ENCODE data around the gene LHX8. TPM values are rescaled to one million over a fixed set of nuclear protein-coding genes. Genes with fewer than 3 reads are reported as not detected.
"Not testable (repeated sequence)": the region's sequence is repeated elsewhere in the genome, so short reads cannot be mapped to it uniquely, and the experiment has no call there.

The LHX8 gene
- total RNA-seq, 1 donor from 2014 or later: not detected

DNA sequence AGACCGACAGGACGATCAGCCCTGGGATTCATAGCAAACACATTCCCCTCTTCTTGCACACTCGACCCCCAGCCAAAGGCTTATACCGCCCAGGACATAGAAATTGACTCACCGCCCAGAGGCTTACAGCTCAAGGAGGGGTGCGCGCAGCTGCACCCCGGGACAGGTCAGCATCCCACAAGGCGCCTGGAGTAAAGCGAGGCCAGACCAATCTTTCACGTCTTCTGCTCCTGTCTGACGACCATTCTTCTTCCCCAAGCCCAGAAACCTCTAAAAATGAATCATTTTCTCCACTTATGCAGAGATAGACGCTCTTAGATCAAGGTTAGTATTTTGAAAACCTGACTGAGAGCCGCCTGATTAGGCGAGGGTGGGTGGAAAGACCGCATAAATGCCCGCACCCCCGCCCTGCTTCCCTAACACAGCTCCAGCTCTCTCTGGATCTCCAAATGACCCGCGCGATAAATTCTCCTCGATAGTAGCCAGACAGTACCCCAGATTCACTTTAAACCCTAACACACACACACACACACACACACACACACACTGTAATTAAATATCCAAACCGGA is 1.9 kb upstream of the LHX8 start:
- DNase-seq (ENCODE audit: low spot score): no peak
- intact Hi-C loops (cut with DNase I): no loop called here

DNA sequence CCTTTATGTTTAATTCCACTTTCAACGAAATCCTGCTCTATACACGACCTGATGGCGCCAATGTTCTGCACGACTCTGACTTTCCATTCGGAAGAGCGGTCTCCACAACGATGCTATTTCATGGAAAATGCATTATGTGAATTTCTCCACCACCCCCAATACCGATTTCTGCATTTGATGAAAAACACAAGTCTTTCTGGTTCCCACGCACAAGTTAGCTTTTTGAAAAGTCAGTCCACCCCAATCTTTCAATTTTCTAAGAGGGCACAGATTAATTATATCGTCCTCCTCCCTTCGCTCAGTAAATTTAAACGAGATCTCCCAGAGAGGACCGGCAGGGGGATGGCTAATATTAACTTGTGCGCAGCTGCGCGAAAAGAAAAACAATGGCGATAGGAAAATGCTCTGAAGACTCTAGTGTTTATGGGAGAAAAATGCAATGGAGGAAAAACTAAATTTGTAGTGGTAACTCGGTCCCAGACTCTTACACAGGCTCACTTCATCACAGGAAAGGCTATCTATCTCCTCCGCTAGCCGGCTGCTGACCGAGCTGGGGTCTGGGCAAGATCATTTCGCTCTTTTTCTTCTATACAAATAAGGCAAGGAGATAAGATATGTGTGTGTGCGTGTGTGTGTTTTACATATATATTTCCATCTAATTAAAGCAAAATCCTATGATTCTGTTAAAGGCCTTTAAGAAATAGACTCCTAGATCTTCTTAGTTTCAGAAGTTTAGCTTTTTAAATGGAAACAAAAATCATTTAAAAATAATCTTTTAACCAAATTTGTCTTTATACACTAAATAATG is 1.2 kb upstream of the LHX8 start:
- intact Hi-C loops (cut with DNase I): no loop called here
- DNase-seq (ENCODE audit: low spot score): no peak

DNA sequence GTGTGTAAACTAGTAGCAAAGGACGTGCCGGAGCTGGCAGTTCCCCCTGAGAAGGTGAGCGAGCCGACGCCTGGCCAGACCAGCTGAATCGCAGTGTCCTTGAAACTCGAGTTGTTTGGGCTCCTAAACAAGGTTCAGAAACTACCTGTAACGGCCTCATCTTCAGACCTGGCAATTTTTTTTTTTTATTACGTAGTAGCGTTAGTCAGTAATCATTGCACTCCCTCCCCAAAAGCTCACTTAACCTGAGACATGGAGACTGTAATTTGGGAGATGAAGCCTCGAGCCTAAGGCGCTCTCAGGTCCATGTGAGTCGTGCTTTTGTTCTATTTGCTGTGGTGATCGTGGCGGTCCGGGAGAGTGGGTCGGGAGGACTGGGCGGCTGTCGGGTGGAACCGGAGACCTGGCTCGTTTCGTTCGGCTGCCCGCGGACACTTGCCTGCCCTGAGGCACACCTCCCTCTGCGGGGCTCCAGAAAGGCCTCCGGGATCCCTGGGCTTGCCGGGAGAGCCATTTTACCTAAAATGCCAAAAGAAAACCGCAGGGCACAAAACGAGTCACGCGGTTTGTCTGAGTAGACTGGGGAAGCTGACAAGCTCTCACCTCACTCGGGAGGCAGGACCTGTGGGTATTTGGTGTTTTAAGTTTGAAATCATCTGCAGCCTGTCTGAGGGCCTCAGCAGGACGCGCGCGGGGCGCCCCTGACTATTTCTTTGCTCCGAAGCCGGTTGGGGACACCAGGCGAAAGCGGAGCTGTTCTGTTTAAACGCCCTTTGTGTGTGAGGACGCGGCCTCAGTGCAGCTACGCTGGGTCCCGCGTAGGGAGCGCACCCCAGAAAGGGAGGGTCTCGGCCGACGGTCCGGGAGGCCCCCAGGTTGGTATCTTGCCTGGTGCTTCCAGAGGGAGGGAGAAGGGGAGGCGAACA is 722 bp downstream of the LHX8 start:
- intact Hi-C loops (cut with DNase I): no loop called here
- no peak for DNase-seq (ENCODE audit: low spot score)

DNA sequence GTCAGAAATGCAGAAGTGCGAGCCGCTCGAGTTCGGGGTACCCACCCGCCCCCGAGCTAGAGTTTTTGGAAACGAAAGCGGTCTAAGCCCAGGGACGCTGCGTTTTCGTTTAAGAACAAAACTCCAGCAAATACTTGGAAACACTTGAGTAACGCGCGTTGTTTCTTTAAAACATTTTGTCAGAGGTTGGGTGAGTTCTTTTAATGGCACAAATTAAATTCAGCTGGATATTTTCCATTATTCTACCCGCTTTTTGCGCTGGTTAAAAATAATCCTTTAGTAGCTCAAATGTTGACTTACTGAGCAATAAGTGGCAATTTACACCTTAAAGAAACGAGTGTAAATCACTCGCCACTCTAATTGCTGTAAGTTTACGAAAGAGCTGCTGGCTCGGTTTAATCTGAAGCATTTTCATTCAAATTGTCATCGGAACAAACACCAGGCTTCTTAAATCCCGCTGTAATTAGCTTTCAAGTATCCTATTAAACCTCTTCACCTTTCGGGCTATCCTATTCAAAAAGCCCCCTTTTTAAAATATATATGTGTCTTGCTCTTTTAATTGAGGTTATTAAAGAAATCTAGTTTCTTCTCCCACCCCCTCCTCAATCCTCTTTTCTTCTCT is 1.5 kb downstream of the LHX8 start:
- intact Hi-C loops (cut with DNase I): no loop called here
- no peak for DNase-seq (ENCODE audit: low spot score)

DNA sequence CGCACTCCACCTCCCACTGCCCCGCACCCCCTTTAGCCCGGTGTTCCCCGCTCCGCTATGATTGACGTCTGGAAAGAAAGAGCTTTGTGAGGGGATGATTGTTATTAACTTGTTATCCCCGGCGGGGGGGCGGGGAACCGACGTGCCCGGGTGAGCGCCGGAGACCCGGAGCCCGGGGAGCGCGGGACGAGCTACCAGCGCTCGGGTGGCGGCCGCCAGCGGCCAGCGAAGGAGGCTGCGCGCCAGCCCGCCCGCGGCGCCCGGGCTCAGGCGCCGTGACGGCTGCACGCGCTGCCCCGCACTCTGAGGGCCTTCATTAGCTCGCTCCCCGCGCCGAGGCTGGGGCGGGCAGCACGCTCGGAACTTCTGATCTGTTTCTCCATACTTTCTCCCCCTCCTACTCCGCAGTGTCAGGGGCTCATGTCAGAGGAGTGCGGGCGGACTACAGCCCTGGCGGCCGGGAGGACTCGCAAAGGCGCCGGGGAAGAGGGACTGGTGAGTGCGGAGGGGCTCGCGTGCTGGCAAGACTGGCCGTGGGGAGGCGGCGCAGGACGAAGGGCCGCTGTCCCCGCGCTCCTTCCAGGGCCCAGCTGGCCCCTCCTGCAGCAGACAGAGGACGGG is 2.1 kb downstream of the LHX8 start:
- intact Hi-C loops (cut with DNase I): no loop called here
- no peak for DNase-seq (ENCODE audit: low spot score)

DNA sequence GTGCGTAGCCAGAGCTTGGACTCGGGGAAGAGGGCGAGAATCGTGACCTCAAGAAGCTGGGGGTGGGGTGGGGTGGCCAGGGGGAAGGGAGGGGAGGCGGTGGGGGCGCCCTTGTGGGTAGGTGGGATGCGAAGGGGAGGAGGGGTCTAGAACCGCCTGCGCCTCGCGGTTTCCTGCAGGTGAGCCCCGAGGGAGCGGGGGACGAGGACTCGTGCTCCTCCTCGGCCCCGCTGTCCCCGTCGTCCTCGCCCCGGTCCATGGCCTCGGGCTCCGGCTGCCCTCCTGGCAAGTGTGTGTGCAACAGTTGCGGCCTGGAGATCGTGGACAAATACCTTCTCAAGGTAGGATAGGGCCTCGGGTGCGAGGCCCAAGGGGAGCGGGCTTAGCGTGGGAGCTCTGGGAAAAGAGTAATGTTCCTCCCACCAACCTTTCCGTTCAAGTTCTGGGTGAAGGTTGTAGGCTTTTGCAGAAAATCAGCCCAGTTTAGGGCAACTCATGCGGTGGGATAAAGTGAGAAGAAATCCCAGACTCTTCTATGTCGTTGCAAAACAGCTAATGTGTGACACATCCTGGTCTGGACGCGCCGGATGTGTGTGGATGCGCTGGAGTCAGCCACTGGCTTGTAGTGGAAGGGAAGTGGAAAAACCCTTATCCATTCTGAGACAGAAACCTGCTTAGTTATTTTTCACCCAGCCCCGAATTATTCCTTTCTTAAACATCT is 2.9 kb downstream of the LHX8 start:
- no peak for DNase-seq (ENCODE audit: low spot score)
- intact Hi-C loops (cut with DNase I): no loop called here

DNA sequence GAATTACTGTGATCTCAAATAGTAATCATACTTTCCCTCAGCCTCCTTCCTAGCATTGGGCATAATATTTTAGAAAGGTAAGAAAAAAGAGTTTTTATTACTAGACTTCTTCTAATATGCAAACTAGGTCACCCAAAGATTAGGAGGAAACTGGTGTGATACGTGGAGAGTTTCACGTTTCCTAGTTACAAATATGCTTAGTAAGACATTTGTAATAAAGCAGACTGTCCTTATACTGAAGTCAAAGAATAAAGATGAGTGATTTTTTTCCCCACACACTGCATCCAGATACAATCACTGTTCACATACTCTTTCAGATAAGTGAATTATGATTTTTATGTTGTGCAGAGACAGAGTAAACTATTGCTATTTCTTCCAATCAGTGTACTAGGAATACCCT is 17.9 kb downstream of the LHX8 start:
- intact Hi-C loops (cut with DNase I): loop anchor here (10.0 kb wide), 1 partner anchor 763 kb away; no protein-coding TSS in a partner anchor
- DNase-seq (ENCODE audit: low spot score): no peak

DNA sequence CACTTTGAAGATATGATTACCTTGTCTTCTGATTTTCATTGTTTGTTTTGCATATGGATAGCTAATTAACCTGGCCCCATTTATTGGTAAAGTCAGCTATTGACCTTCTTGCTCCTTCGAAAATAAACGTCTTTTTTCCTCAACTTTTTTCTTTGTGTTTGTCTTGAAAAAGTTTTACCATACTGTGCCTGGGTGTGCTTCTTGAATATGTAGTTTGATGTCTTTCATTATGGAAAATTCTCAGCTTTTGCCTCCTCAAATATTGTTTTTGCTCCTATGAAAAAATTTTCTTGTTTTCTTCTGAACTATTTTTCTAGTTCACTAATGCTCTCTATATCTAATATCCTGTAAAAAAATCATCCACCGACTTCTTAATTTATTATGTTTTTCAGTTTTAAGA is 25.0 kb downstream of the LHX8 start:
- no peak for DNase-seq (ENCODE audit: low spot score)
- intact Hi-C loops (cut with DNase I): loop anchor here (10.0 kb wide), 1 partner anchor 756 kb away; no protein-coding TSS in a partner anchor

DNA sequence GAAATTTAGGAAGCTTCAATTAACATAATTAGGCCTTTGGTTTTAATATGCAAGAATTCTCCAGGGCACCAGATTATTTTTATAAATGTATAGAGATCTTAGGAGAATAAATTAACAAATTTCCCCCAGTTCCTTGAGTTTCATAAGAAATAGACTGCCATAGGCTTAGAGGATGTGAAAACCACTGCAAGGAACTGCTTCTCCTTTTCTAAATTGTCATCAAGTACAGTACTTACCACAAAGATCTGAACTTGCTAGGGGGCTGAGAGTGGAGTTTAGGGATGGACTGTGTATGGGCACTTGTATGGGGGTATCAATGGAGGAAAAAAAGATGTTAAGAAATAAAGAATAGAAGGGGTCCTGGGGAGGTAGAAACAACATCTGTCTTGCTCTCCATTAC is 31.1 kb downstream of the LHX8 start:
- intact Hi-C loops (cut with DNase I): no loop called here
- no peak for DNase-seq (ENCODE audit: low spot score)

DNA sequence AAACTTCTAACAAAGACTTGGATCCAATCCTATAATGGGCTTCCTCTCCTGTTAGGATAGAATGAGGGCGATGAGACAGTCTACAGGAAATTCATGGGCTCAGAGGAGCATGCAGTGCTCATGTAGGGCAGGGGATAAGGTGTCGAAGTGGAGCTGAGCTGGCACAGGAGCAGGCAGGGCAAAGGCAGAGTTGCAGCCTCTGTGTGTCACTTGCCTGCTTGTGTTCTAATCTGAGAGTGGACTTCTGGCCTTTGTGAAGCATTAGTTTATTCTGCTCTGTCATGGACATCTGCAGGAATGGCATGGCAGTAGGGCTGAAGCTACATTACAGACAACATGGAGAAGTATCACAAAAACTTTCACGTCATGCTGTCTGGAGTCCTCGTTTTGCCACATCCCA is 32.6 kb downstream of the LHX8 start:
- no peak for DNase-seq (ENCODE audit: low spot score)
- intact Hi-C loops (cut with DNase I): no loop called here

DNA sequence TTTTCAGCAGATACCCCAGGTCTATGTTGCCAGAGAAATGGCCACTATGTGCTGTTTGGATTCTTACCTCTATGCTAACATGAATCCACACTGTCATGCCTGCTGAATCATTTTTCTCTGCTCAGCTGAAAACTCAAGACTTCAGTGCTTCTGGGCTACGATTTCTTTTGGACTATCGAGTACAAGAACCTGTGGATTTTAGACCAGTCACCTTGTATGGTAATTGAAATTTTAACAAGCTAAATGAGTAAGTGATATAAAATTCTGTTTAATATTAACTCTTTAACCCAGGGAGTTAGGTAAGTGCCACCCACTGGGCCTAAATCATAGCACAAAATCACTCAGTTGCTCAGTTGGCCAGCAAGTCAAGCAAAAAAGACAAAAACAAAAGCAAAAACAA is 35.8 kb downstream of the LHX8 start:
- intact Hi-C loops (cut with DNase I): no loop called here
- DNase-seq (ENCODE audit: low spot score): no peak

DNA sequence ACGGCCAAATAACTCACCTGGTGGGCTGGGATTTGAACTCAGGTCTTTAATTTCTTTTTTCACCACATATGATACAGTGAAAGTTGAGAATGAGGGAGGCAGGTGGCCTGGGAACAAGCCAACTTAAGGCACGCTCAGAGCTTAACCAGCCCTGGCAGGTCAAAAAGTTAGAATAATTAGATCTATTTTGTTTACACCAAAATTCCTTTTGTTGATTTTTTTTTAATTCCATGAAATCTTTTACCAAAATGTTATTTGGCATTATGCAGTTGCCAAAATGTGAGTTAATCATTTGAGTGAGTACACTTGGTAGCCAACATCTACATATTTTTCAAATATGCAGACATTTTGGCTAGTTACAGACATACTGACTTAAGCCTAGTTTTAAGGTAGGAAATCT is 36.8 kb downstream of the LHX8 start:
- intact Hi-C loops (cut with DNase I): no loop called here
- no peak for DNase-seq (ENCODE audit: low spot score)

DNA sequence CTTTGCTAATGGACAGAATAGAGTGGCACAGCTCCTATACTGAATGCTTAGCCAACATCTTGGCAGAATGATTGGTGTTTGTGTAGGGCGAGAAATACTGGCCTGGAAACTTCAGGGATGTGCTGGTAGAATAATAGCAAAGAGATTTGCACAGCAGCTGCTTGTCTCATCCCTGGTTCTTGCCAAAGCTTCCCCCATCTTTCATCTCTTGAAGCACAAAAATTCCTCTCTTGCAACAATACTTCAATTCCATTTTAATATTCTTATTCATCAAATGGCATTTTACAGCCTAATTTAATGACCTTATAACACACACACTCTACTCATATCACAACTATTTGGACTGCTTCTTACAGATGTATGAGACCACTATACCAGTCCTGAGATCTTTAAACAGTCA is 37.7 kb downstream of the LHX8 start:
- intact Hi-C loops (cut with DNase I): no loop called here
- no peak for DNase-seq (ENCODE audit: low spot score)

DNA sequence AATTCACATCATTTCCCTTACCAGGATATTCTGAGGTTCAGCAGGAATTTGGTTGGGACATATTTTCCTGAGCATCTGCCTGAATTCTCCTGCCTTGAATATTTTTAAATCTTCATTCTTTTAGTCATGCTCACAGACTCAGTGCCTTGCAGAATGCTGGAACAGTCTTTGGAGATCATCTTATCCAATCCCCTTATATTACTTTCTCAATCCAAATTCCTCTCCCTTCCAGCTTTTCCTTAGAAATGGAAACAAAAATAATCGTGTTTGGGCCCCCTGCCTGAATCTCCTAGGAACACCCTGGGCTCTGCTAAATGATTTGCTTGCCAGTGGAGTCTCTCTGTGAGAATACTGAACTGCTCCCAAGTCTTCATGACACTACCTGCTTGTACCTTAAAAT is 38.4 kb downstream of the LHX8 start:
- intact Hi-C loops (cut with DNase I): no loop called here
- DNase-seq (ENCODE audit: low spot score): no peak

DNA sequence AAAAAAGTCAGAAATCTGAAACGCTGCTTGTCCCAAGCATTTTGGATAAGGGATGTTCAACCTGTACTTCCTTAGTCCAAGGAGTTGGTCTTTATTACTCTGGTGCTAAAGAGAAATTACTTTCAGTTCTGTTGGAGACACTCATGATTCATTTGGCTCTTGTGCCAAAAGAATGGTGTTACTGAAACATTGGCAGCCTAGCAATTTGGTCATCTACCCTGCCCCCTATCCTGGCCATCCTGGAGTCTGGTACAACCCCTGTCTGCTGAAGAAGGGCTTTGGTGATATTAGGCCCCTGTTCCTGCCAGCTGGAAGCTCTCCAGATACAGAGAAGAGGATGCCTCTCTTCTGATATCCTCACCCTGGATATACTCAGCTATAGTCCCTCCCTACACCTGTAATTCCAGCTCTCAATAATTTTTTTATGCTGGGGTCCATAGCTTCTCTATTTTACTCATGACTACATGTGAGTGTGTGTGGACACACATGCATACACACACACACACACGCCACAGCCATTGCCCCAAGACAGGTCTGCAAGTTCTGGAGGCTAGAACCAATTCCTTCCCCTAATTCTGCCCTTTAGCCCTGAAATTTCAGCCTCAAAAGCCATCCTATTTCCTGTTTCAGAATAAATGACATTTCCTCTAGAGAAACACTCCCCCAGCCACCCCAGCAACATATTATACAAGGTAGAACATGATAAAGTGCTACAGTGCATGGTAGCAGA is 40.0 kb downstream of the LHX8 start:
- intact Hi-C loops (cut with DNase I): no loop called here
- DNase-seq (ENCODE audit: low spot score): no peak

DNA sequence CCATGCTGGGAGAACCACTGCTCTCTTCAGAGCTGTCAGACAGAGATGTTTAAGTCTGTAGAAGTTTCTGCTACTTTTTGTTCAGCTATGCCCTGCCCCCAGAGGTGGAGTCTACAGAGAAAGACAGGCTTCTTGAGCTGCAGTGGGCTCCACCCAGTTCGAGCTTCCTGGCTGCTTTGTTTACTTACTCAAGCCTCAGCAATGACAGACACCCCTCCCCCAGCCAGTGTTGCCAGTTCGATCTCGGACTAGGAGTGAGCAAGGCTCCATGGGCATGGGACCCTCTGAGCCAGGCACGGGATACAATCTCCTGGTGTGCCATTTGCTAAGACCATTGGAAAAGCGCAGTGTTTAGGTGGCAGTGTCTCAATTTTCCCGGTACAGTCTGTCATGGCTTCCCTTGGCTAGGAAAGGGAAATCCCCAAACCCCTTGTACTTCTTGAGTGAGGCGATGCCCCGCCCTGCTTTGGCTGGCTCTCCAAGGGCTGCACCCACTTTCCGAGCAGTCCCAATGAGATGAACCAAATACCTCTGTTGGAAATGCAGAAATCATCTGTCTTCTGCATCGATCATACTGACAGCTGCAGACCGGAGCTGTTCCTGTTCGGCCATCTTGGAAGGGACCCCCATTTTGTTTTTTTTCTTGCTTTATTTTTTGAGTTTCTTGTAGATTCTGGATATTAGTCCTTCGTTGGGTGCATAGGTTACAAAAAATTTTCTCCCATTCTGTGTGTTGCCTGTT is 47.2 kb downstream of the LHX8 start:
- intact Hi-C loops (cut with DNase I); DNase-seq (ENCODE audit: low spot score): not testable (repeated sequence)

DNA sequence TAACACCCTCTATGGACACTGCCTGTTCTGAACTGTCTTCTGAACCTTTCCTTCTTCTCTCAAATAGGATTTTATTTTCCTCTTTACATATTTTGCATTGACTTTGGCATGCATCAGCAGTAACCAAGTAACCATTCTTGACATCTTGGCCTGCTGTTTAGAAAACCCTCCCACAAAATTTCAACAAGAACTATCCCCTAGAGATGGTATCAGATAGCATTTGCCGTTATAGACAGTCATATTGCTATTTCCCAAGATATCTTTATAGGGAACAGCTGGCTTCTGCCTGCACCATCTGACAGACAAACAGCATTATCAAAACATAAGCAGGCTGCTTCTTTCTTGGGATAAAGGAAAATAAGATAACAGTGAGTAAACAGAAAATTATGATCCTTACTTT is 54.7 kb downstream of the LHX8 start:
- intact Hi-C loops (cut with DNase I): no loop called here
- DNase-seq (ENCODE audit: low spot score): no peak

DNA sequence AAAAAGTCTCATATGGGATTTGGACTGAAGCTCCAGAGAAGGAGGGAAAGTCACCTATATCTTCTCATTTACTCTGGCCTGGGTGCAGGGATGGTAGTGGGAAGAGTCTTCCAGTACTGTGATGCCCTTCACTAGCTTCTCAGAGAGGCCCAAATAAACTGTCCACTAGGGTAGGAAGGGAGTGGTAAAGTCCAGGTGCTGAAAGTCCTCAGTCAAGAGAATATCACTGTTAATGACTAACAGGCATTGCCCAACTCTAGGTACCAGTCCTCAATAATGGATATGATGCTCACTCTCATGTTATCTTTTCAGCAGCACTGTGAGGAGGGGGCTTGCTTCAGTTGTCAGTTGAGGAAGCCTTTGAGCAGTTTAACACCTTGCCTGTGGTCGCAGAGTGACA is 64.0 kb downstream of the LHX8 start:
- no peak for DNase-seq (ENCODE audit: low spot score)
- intact Hi-C loops (cut with DNase I): no loop called here
